GM12878 (cell line): ENCODE measurements around the gene NIPAL4. TPM values are rescaled to one million over a fixed set of nuclear protein-coding genes. Genes with fewer than 3 reads are reported as not detected.

Experiments used
- ATF7 ChIP-seq: fragments of 450-650 bp; IDR thresholded peaks from 2 replicates; pipeline ENCODE4 v1.6.1; 2016; ENCODE audit warnings: low read depth, mild to moderate bottlenecking
- BCL11A ChIP-seq: IDR thresholded peaks from 2 replicates; pipeline ENCODE4 v1.6.1; 2011; ENCODE audit warnings: low read depth, low read length
- CHD2 ChIP-seq: IDR thresholded peaks from 2 replicates; pipeline ENCODE4 v1.6.1; 2011; ENCODE audit warnings: low read depth, low read length, improper control_type of control experiment, borderline replicate concordance
- ELK1 ChIP-seq: IDR thresholded peaks from 2 replicates; pipeline ENCODE4 v1.6.1; 2012; ENCODE audit warnings: low read depth, low read length, improper control_type of control experiment
- EP300 ChIP-seq, 2 experiments: fragments of 150-350 bp in 1 of 2; IDR thresholded peaks; 2 replicates each; pipeline ENCODE4 v1.6.1; 2011 to 2012; ENCODE audit warnings: low read depth in 2 of 2, low read length in 2 of 2, borderline replicate concordance in 1 of 2, improper control_type of control experiment in 1 of 2, inconsistent platforms in 1 of 2; ENCODE audit not compliant: control insufficient read depth in 1 of 2
- GABPA ChIP-seq: IDR thresholded peaks from 2 replicates; pipeline ENCODE4 v1.6.1; 2014; ENCODE audit warnings: antibody characterized with exemption, low read depth, mild to moderate bottlenecking, inconsistent platforms
- KAT2A ChIP-seq: conservative IDR thresholded peaks from 2 replicates; pipeline ENCODE4 v1.6.1; 2011; ENCODE audit warnings: low read depth, low read length; ENCODE audit not compliant: control insufficient read depth
- MXI1 ChIP-seq: fragments of 150-350 bp; IDR thresholded peaks from 2 replicates; pipeline ENCODE4 v1.6.1; 2011; ENCODE audit warnings: low read depth, mild to moderate bottlenecking, inconsistent platforms, low read length, improper control_type of control experiment
- MYB ChIP-seq: fragments of 150-350 bp; IDR thresholded peaks from 2 replicates; pipeline ENCODE4 v1.6.1; 2014; ENCODE audit warnings: mild to moderate bottlenecking, low read depth, low read length, borderline replicate concordance
- PKNOX1 ChIP-seq: fragments of 450-650 bp; IDR thresholded peaks from 2 replicates; pipeline ENCODE4 v1.6.1; 2016; ENCODE audit warnings: mild to moderate bottlenecking
- RCOR1 ChIP-seq: conservative IDR thresholded peaks from 2 replicates; pipeline ENCODE4 v1.6.1; 2012; ENCODE audit warnings: low read depth, low read length, improper control_type of control experiment
- RELA ChIP-seq: fragments of 450-650 bp; IDR thresholded peaks from 2 replicates; pipeline ENCODE4 v1.8.0; 2014; ENCODE audit warnings: borderline replicate concordance; ENCODE audit not compliant: partially characterized antibody
- SIX5 ChIP-seq: IDR thresholded peaks from 2 replicates; pipeline ENCODE4 v1.6.1; 2011; ENCODE audit warnings: mild to moderate bottlenecking, low read depth, low read length, moderate library complexity; ENCODE audit not compliant: severe bottlenecking
- SMAD5 ChIP-seq: IDR thresholded peaks from 2 replicates; pipeline ENCODE4 v1.6.1; 2016; ENCODE audit warnings: antibody characterized with exemption, low read depth
- SRF ChIP-seq, 2 experiments: IDR thresholded peaks; 2 replicates each; pipeline ENCODE4 v1.6.1; 2011; ENCODE audit warnings: low read depth in 2 of 2, low read length in 2 of 2, mild to moderate bottlenecking in 1 of 2, moderate library complexity in 1 of 2
- YY1 ChIP-seq: IDR thresholded peaks from 2 replicates; pipeline ENCODE4 v1.6.1; 2011; ENCODE audit warnings: low read depth, mild to moderate bottlenecking, low read length
- ZBTB11 ChIP-seq: fragments of 450-650 bp; formaldehyde crosslinking; IDR thresholded peaks from 2 replicates; pipeline ENCODE4 v1.5.0; 2022; ENCODE audit warnings: mild to moderate bottlenecking, missing genetic modification characterization
- ZNF384 ChIP-seq: IDR thresholded peaks from 2 replicates; pipeline ENCODE4 v1.6.1; 2012; ENCODE audit warnings: low read depth, mild to moderate bottlenecking, low read length, improper control_type of control experiment, borderline replicate concordance
- ZNF592 ChIP-seq: fragments of 450-650 bp; IDR thresholded peaks from 2 replicates; pipeline ENCODE4 v1.6.1; 2017; ENCODE audit warnings: mild to moderate bottlenecking, moderate library complexity
- ZZZ3 ChIP-seq: IDR thresholded peaks from 2 replicates; pipeline ENCODE4 v1.6.1; 2011; ENCODE audit warnings: low read depth; ENCODE audit not compliant: control insufficient read depth, insufficient read length
- polyA plus RNA-seq, 11 experiments: library from polyadenylated mRNA; depleted of rRNA in 4 of 11; unstranded in 6 of 11; stranded (reverse) in 5 of 11; fragments of >200 nt; fragmentation: Nextera tagmentation in 4 of 11; fragmentation: Illumina TruSeq in 1 of 11; extraction: Ambion mirVana in 4 of 11; extraction: Trizol in 1 of 11; gene quantifications; 1 replicate in 1 of 11; 2 replicates in 10 of 11; pipeline versions ENCODE4 v1.2.1 to v1.2.3, GENCODE V29; 2011 to 2016; ENCODE audit warnings: inconsistent platforms in 2 of 11, missing spikeins in 2 of 11, low read depth in 1 of 11
- total RNA-seq, 4 experiments: library from RNA; depleted of rRNA in 3 of 4; stranded (reverse); fragments of >200 nt in 3 of 4; fragmentation: Illumina TruSeq in 1 of 4; extraction: Trizol in 1 of 4; gene quantifications; 2 replicates each; pipeline versions ENCODE4 v1.2.1 to v1.2.3, GENCODE V29; 2013 to 2021

Gene NIPAL4
- total and polyA plus RNA-seq, 10 of the 15 experiments (the other 5 are each of a cell fraction or from before 2014, with no cell fraction given): 0.11 to 15.5 (median 5.9) TPM

- TF ChIP-seq ZNF592: peak; percentile 62; the same call in 1 of the 2 replicates
- TF ChIP-seq ZBTB11 (CRISPR knock-in tag): no peak
- TF ChIP-seq YY1: no peak
- TF ChIP-seq KAT2A: no peak
- no peak for TF ChIP-seq ELK1
- TF ChIP-seq ZNF384: no peak
- no peak for TF ChIP-seq SRF (IDR thresholded peaks at IDR 0.05; ENCODE audit: low read depth in 2 of 2, low read length in 2 of 2)
- no peak for TF ChIP-seq MYB
- 0 out of 2 replicates have a peak, but pooled peaks have one; percentile 30 for TF ChIP-seq MXI1
- peak; percentile 95; a peak in 3 of 4 replicates for TF ChIP-seq EP300 (IDR thresholded peaks at IDR 0.05; ENCODE audit: borderline replicate concordance in 1 of 2, control insufficient read depth in 1 of 2, low read depth in 2 of 2, low read length in 2 of 2)
- no peak for TF ChIP-seq GABPA
- peak; percentile 57; the same call in 1 of the 2 replicates for TF ChIP-seq CHD2
- TF ChIP-seq SIX5: no peak
- TF ChIP-seq SMAD5: no peak
- TF ChIP-seq ZZZ3: no peak
- no peak for TF ChIP-seq RCOR1
- peak; percentile 86; the same call in 1 of the 2 replicates for TF ChIP-seq BCL11A
- TF ChIP-seq PKNOX1: no peak
- peak; percentile 82 for TF ChIP-seq RELA
- peak; percentile 94 for TF ChIP-seq ATF7
Measured at GRCh38 chr5:157519579-157520253, 59.7 kb downstream of the NIPAL4 start (continued).
